Femur (tissue), 1 donor: ENCODE results near the gene APOBEC3H.

Experiments
- DNase-seq: peaks from one replicate; pipeline ENCODE4 v3.0.0-alpha.2; 2017

APOBEC3H gene

GRCh38 chr22:39081598-39081997 lies 15.4 kb upstream of the APOBEC3H start:
- no peak for DNase-seq

GRCh38 chr22:39083212-39084165 lies 13.6 kb upstream of the APOBEC3H start:
- no peak for DNase-seq

GRCh38 chr22:39084666-39085065 lies 12.4 kb upstream of the APOBEC3H start:
- DNase-seq = no peak

- DNase-seq = no peak
Measured at GRCh38 chr22:39087098-39087497, 9.9 kb upstream of the APOBEC3H start.

GRCh38 chr22:39087881-39088684 lies 9.0 kb upstream of the APOBEC3H start:
- DNase-seq = peak; percentile 63

- no peak for DNase-seq
Measured at GRCh38 chr22:39088685-39089032, 8.4 kb upstream of the APOBEC3H start.

GRCh38 chr22:39089928-39090327 lies 7.1 kb upstream of the APOBEC3H start:
- DNase-seq = no peak

- no peak for DNase-seq
Measured at GRCh38 chr22:39090426-39091064, 6.5 kb upstream of the APOBEC3H start.

GRCh38 chr22:39091126-39092081 lies 5.6 kb upstream of the APOBEC3H start:
- DNase-seq = no peak

- no peak for DNase-seq
Measured at GRCh38 chr22:39092111-39092862, 4.8 kb upstream of the APOBEC3H start.

GRCh38 chr22:39094717-39095389 lies 2.2 kb upstream of the APOBEC3H start:
- no peak for DNase-seq

- no peak for DNase-seq
Measured at GRCh38 chr22:39095971-39096370, 1.1 kb upstream of the APOBEC3H start.

- DNase-seq = no peak
Measured at GRCh38 chr22:39098026-39098425, 982 bp downstream of the APOBEC3H start.

- no peak for DNase-seq
Measured at GRCh38 chr22:39098576-39098975, 1.5 kb downstream of the APOBEC3H start.

GRCh38 chr22:39101226-39101625 lies 4.2 kb downstream of the APOBEC3H start:
- DNase-seq = no peak

GRCh38 chr22:39103431-39103830 lies 6.4 kb downstream of the APOBEC3H start:
- no peak for DNase-seq

GRCh38 chr22:39106326-39106725 lies 9.3 kb downstream of the APOBEC3H start:
- DNase-seq = no peak

- DNase-seq = no peak
Measured at GRCh38 chr22:39108487-39108886, 11.4 kb downstream of the APOBEC3H start.

GRCh38 chr22:39109361-39109760 lies 12.3 kb downstream of the APOBEC3H start:
- DNase-seq = no peak

GRCh38 chr22:39110631-39111561 lies 13.9 kb downstream of the APOBEC3H start:
- no peak for DNase-seq
